Measurements from ENCODE around the gene TRPT1. TPM values are rescaled to one million over a fixed set of nuclear protein-coding genes. Genes with fewer than 3 reads are reported as not detected.

The TRPT1 gene
- 27.7 TPM for total RNA-seq

- TF ChIP-seq POLR2AphosphoS5 (IDR thresholded peaks at IDR 0.05; ENCODE audit: insufficient read depth in 1 of 2, low read depth in 1 of 2) (peak; percentile 84 to 97), POLR2A (IDR thresholded peaks at IDR 0.05) (peak in 1 of 2 donors; percentile 88)
- TF ChIP-seq, protein P1, sequence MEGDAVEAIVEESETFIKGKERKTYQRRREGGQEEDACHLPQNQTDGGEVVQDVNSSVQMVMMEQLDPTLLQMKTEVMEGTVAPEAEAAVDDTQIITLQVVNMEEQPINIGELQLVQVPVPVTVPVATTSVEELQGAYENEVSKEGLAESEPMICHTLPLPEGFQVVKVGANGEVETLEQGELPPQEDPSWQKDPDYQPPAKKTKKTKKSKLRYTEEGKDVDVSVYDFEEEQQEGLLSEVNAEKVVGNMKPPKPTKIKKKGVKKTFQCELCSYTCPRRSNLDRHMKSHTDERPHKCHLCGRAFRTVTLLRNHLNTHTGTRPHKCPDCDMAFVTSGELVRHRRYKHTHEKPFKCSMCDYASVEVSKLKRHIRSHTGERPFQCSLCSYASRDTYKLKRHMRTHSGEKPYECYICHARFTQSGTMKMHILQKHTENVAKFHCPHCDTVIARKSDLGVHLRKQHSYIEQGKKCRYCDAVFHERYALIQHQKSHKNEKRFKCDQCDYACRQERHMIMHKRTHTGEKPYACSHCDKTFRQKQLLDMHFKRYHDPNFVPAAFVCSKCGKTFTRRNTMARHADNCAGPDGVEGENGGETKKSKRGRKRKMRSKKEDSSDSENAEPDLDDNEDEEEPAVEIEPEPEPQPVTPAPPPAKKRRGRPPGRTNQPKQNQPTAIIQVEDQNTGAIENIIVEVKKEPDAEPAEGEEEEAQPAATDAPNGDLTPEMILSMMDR (IDR thresholded peaks at IDR 0.05) = no peak
- intact Hi-C loops (cut with DNase I) = no loop called here
- H3K4me3 ChIP-seq = peak within 1 kb of the TSS; percentile 78 to 97
- peak within 1 kb of the TSS; percentile 81 for H3K27ac ChIP-seq
- no peaks in the 10 kb centered on the region for H3K36me3 ChIP-seq
- peaks cover 55% of the 10 kb centered on the region for H3K4me1 ChIP-seq
- H3K9me3 ChIP-seq = no peaks in the 10 kb centered on the region
- DNase-seq (ENCODE audit: extremely low spot score in 2 of 2) = peak in 1 of 2 donors; percentile 92
- H3K27me3 ChIP-seq = no peaks in the 10 kb centered on the region
Measured at GRCh38 chr11:64225608-64226506, at the start of gene TRPT1, which contains the start of gene NUDT22. Gene TRPT1, minus strand, starts transcription at chr11:64226186. Its CDS starts 326 bp downstream, at chr11:64225860. Gene NUDT22, plus strand, starts transcription at chr11:64226274. Its CDS starts 379 bp downstream, at chr11:64226653.

DNA sequence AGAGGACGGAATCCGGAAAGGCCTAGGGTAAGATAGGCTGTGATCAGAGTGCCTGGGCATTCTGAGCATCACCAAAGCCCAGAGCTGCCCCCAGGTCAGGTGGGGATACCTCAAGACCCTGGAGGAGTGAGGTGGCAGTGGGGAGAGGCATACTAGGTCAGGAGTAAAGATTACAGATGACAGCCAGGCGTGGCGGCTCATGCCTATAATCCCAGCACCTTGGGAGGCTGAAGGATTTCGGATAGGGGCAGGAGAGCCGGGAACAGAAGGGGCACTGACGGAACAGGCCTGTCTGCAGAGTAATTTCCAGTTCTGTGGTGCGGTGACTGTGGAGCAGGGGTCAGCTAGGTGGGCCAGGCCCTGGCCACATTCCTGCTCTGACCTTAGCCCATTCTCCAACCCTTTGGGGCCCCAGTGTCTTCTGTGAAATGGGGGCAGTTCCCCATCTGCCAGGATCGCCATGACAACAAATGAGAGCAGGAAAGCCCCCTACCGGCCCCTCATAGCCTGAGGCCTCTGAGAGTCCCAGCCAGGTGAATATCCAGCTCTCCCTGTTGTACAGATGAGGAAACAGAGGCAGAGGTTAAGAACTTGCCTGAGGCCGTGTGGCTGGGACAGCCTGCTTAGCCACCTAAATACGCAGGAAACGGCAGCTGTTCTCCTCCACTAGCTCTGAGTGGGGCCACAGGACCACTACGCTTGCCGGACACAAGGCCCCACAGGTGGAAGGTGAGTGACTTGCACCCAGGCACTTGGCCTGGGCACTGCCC, 49.2 kb upstream of the TRPT1 start:
- peaks cover 22% of the 10 kb centered on the region for H3K4me1 ChIP-seq
- no peak overlapping the region for H3K27ac ChIP-seq
- intact Hi-C loops (cut with DNase I) = no loop called here
- TF ChIP-seq POLR2A (IDR thresholded peaks at IDR 0.05) (no peak), POLR2AphosphoS5 (IDR thresholded peaks at IDR 0.05; ENCODE audit: insufficient read depth in 1 of 2, low read depth in 1 of 2) (no peak)
- TF ChIP-seq, protein P1 (IDR thresholded peaks at IDR 0.05) = no peak
- no peaks in the 10 kb centered on the region for H3K27me3 ChIP-seq
- no peak overlapping the region for H3K4me3 ChIP-seq
- no peaks in the 10 kb centered on the region for H3K9me3 ChIP-seq
- H3K36me3 ChIP-seq = peaks cover 0 to 12% of the 10 kb centered on the region in 2 donors
- no peak for DNase-seq (ENCODE audit: extremely low spot score in 2 of 2)

GRCh38 chr11:64269540-64270220, 43.7 kb upstream of the TRPT1 start:
- Histone ChIP-seq H3K36me3 (peaks cover 0 to 18% of the 10 kb centered on the region in 2 donors), H3K4me1 (peaks cover 33% of the 10 kb centered on the region), H3K9me3 (no peaks in the 10 kb centered on the region), H3K27ac (peak overlapping the region; percentile 98), H3K27me3 (no peaks in the 10 kb centered on the region), H3K4me3 (peak overlapping the region; percentile 87 to 92)
- intact Hi-C loops (cut with DNase I) = loop anchor here (2.0 kb wide), 1 partner anchor 23 kb away; the partner anchor contains the start of gene PPP1R14B
- no peak for TF ChIP-seq POLR2A (IDR thresholded peaks at IDR 0.05)
- peak in 1 of 2 donors; percentile 99 for TF ChIP-seq POLR2AphosphoS5 (IDR thresholded peaks at IDR 0.05; ENCODE audit: insufficient read depth in 1 of 2, low read depth in 1 of 2)
- TF ChIP-seq, protein P1 (IDR thresholded peaks at IDR 0.05) = no peak
- peak in 1 of 2 donors; percentile 100 for DNase-seq (ENCODE audit: extremely low spot score in 2 of 2)

DNA sequence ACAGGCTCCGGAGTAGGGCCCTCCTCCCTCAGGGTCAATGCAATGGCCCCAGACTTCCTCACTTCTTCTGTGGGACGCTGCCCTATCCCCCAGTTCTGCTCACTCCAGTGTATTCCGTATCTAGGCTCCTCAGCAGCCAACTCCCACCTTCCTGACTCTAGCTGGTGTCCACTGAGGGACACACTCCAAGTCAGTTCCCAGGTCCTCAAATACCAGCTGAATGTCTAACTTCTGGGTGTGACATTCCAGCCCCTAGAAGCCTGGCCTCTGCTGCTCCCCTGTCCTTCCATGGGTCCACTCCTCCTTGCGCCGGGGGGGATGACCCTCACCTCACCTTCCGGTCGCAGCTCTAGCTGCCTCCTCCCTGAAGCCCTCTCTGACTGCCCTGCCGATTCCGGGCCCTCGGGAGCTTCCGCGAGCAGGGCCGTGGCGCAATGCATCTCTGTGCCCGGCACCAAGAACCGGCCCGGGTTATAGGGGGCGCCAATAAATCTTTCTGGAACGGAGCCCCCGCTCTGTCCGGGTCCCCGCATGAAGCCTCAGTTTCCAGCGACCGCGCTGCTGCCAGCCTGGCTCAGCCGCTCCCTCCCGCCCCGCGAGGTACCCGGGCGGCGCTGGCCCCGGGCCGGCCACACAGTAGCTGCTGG, 43.0 kb upstream of the TRPT1 start:
- intact Hi-C loops (cut with DNase I) = no loop called here
- peaks cover 0 to 23% of the 10 kb centered on the region in 2 donors for H3K36me3 ChIP-seq
- peak overlapping the region; percentile 98 for H3K27ac ChIP-seq
- H3K27me3 ChIP-seq = no peaks in the 10 kb centered on the region
- no peak for TF ChIP-seq POLR2A (IDR thresholded peaks at IDR 0.05)
- peak in 1 of 2 donors; percentile 2 for TF ChIP-seq POLR2AphosphoS5 (IDR thresholded peaks at IDR 0.05; ENCODE audit: insufficient read depth in 1 of 2, low read depth in 1 of 2)
- TF ChIP-seq, protein P1 (IDR thresholded peaks at IDR 0.05) = no peak
- peak overlapping the region; percentile 87 to 92 for H3K4me3 ChIP-seq
- no peak for DNase-seq (ENCODE audit: extremely low spot score in 2 of 2)
- no peaks in the 10 kb centered on the region for H3K9me3 ChIP-seq
- peaks cover 33% of the 10 kb centered on the region for H3K4me1 ChIP-seq
